Heart right ventricle (tissue), 16 donors: ENCODE data around the gene ASAP2. TPM values are rescaled to one million over a fixed set of nuclear protein-coding genes. Genes with fewer than 3 reads are reported as not detected.

Experiments
- ATAC-seq, 8 donors: fragments of 200-7000 bp; cut with Tn5 transposase; one replicate each; pipeline ENCODE4 v1.9.1; 2020; ENCODE audit warnings: mild to moderate bottlenecking in 8 of 8, moderate library complexity in 8 of 8, moderate number of reproducible peaks in 1 of 8
- DNase-seq, 2 donors: peaks; one replicate each; pipeline ENCODE4 v3.0.0-alpha.2; 2020
- H3K27ac ChIP-seq, 10 donors: fragments of 200-600 bp; sonication (generic) in 2 of 10; one replicate each; pipeline versions ENCODE4 v1.5.0 to v1.8.0; 2020 to 2022; ENCODE audit warnings: mild to moderate bottlenecking in 3 of 10
- H3K27me3 ChIP-seq, 7 donors: fragments of 200-600 bp; one replicate each; pipeline ENCODE4 v1.8.0; 2021 to 2022; ENCODE audit warnings: mild to moderate bottlenecking in 2 of 7
- H3K36me3 ChIP-seq, 9 donors: fragments of 200-600 bp; sonication (generic) in 1 of 9; one replicate each; pipeline versions ENCODE4 v1.5.0 to v1.8.0; 2020 to 2022; ENCODE audit warnings: mild to moderate bottlenecking in 2 of 9
- H3K4me1 ChIP-seq, 9 donors: fragments of 200-600 bp; sonication (generic) in 1 of 9; one replicate each; pipeline versions ENCODE4 v1.5.0 to v1.8.0; 2020 to 2022; ENCODE audit warnings: mild to moderate bottlenecking in 4 of 9
- H3K4me3 ChIP-seq, 10 donors: fragments of 200-600 bp; sonication (generic) in 2 of 10; one replicate each; pipeline versions ENCODE4 v1.5.0 to v1.8.0; 2020 to 2022; ENCODE audit warnings: mild to moderate bottlenecking in 7 of 10, moderate library complexity in 2 of 10
- H3K9me3 ChIP-seq, 11 donors: fragments of 200-600 bp in 10 of 11; sonication (generic) in 2 of 11; one replicate each; pipeline versions ENCODE4 v1.5.0 to v1.8.0; 2013 to 2022; ENCODE audit warnings: mild to moderate bottlenecking in 2 of 11, control low read depth in 1 of 11, moderate library complexity in 1 of 11
- CTCF ChIP-seq, 9 donors: fragments of 200-600 bp; sonication (generic) in 2 of 9; IDR thresholded peaks; one replicate each; pipeline versions ENCODE4 v1.5.0 to v1.8.0; 2021 to 2022; ENCODE audit warnings: antibody characterized with exemption in 9 of 9, mild to moderate bottlenecking in 5 of 9, moderate library complexity in 1 of 9
- WGBS, 2 donors: extraction: QIAGEN DNeasy Blood & Tissue Kit; methylation state at CpG; one replicate each; pipeline ENCODE4 v1.1.7; 2013; ENCODE audit warnings: inconsistent platforms in 1 of 2; 5-methylcytosine and 5-hydroxymethylcytosine counted together
- intact Hi-C, 10 donors: fragments of 100-400 bp; cut with DNase I; formaldehyde crosslinking; loops; one replicate each; pipeline versions ENCODE4 v1.11.1 to v1.14.2; 2022
- polyA plus RNA-seq, 2 donors: library from polyadenylated mRNA; stranded (reverse); fragments of 200-250 nt; gene quantifications; one replicate each; pipeline ENCODE4 v1.2.3, GENCODE V29; 2013
- total RNA-seq, 10 donors: library from RNA; stranded (reverse); fragmentation: NEBNext Ultra II Directional in 3 of 10; extraction: Animal tissue kit (Norgen Biotek cat#: 25700) in 3 of 10; gene quantifications; one replicate each; pipeline versions ENCODE4 v1.2.1 to v1.2.4, GENCODE V29; 2021 to 2023
- donor health status: Arrhythmogenic right ventricular cardiomyopathy.
- donor health status: ischemic (EF 13 %, LVEDD 7.1; RV severe dilation, severe dysfunction).
- donor health status: healthy with polysubstance abuse.
- donor health status: DM: no; HTN: yes; CAD: no.
- donor health status: DM: no; HTN: no; CAD: no.
- donor health status: ischemic (EF 25% LVEDD 6.9; RV normal size, moderate dysfunction).
- donor health status: ischemic (EF 25% LVEDD 5.7; RV mildly dilated, moderate dysfunction).
- donor health status: healthy.
- donor health status: DM: yes; HTN: yes; CAD: no.
- donor health status: Ischemic cardiomyopathy.
- donor health status: ischemic (EF 35%, LVEDD 5.7; RV mildly dilated, moderate dysfunction).
- donor health status: nonischemic (EF 11% LVEDD 7.7; RV severe dilation, severe dysfunction).
- donor health status: DM: yes; HTN: yes; CAD: no.
- donor health status: PGD.
- donor health status: ischemic (EF 29% LVEDD 5.4; RV normal size, mild dysfunction).
- donor health status: nonischemic (EF 23%, LVEDD 6.1; RV moderate dilation, normal function).

Gene ASAP2
- total and polyA plus RNA-seq, 12 donors: 5.4 to 17.3 (median 11.8) TPM

DNA sequence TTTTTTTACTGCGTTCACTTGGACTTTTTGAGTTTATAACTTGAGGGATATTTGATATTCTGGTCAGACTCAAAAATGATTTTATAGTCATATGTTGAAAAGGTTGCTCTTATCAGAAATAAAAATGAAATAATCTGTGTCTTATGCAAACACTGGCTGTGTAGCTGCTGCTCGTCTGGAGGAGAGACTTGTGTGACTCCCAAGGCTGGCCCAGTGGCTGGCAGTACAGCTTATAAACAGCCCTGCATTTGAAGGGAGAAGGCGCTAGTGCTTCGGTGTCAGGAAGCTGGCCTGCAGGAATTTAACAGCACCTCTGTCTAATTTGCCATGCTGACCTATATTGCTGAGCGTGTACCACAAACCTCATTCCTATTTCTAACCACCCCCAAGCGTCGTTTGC, 74.5 kb downstream of the ASAP2 start:
- Histone ChIP-seq H3K4me1 (peaks cover 3 to 64% (median 33%) of the 10 kb centered on the region in 9 donors), H3K27me3 (no peaks in the 10 kb centered on the region), H3K4me3 (no peak overlapping the region), H3K9me3 (no peaks in the 10 kb centered on the region), H3K36me3 (peaks cover 0 to 34% (median 3%) of the 10 kb centered on the region in 9 donors), H3K27ac (peak overlapping the region in 1 of 10 donors; percentile 16)
- ATAC-seq (no peak), DNase-seq (no peak)
- WGBS, 2 donors: 72 to 74% methylated on average over 7 of the region's 7 CpGs
- intact Hi-C loops: no loop called here
- no peak for TF ChIP-seq CTCF (IDR thresholded peaks at IDR 0.05)

DNA sequence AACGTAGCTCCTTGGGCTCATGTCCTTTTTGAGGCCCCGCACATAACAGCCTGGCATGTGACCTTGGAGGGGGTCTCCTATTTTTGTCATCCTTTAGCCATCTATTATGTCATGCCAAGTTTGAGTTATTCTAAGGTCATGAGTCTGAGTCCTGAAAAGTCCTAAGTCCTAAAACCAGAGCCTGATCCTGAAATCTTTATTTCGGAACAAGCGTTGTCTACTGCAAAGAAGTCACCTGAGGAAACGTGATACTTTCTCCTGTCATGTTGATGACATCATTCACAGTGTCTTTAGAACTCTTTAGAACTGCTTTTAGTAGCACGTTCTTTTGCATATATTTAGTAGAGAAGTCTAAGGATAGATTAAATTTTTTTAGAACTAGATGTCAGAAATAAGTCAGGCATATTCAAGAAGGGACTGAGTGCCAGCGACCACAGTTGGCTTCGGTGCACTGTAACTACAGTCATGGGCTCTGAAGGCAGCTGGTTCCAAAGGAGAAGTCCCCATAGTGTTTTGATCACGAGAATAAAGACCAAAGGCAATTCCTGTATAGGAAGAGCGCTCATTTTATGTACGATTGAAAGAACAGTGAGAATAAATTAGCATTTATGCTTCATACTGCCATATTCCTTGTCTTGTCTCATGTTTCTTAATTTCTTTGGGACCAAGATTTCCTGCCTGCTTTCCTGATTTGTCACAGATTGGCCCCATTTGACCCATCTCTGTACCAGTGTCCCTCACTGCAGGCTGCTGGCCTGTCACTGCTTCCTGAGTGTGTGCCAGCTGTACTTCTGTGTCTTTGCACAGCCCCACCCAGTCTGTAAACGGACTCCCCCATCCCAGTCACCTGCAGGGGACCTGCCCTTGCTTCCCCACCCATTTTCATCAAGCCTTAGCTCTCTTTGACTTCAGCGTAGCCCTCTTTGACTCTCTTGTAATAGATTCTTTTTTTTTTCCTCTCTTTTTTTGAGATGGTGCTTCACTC, 75.8 kb downstream of the ASAP2 start:
- peak overlapping the region in 1 of 10 donors; percentile 10 for H3K27ac ChIP-seq
- H3K4me3 ChIP-seq: no peak overlapping the region
- peaks cover 0 to 52% (median 26%) of the 10 kb centered on the region in 9 donors for H3K4me1 ChIP-seq
- WGBS, 2 donors: 68 to 70% methylated on average over 13 of the region's 13 CpGs
- H3K9me3 ChIP-seq: no peaks in the 10 kb centered on the region
- TF ChIP-seq CTCF (IDR thresholded peaks at IDR 0.05): no peak
- intact Hi-C loops: no loop called here
- DNase-seq (no peak), ATAC-seq (peak in 3 of 8 donors; percentile 34 to 59 (median 49))
- no peaks in the 10 kb centered on the region for H3K27me3 ChIP-seq
- peaks cover 0 to 38% (median 3%) of the 10 kb centered on the region in 9 donors for H3K36me3 ChIP-seq

DNA sequence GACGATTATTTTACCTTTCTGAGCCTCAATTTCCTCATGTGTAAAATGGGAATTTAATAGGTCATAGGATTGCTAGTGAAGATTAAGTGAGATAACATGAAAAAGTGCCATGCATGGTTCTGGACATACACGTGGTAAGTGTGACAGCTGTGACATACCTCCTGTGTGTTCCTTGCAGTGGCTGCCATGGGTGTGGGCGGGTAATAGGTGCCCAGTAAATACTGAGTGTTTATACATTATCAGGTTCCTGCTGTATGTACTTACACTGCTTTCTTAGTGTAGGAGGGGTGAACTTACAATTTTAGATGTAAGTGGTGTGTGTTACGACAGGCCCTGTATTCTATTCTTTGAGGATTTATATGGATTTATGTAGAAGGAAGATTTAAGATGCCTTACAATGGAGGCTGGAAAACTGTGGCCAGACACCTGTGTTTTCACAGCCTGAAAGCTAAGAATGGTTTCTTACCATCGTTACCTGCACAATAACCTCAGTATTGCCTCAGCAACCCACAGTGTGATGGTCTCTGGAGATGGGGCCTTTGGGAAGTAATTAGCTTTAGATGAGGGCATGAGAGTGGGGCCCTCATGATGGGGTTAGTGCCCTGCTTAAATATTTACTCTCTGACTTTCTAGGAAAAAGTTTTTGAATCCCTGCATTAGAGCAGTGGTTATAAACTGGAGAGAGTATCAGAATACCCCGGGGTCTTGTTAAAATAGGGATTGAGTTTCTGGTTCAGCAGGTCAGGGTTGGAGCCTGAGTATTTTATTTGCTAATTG, 78.1 kb downstream of the ASAP2 start:
- intact Hi-C loops: no loop called here
- TF ChIP-seq CTCF (IDR thresholded peaks at IDR 0.05): no peak
- Histone ChIP-seq H3K27ac (no peak overlapping the region), H3K27me3 (no peaks in the 10 kb centered on the region), H3K36me3 (peaks cover 0 to 41% (median 0%) of the 10 kb centered on the region in 9 donors), H3K4me1 (peaks cover 0 to 53% (median 25%) of the 10 kb centered on the region in 9 donors), H3K9me3 (no peaks in the 10 kb centered on the region), H3K4me3 (no peak overlapping the region)
- ATAC-seq (no peak), DNase-seq (no peak)
- WGBS, 2 donors: 89 to 95% methylated on average over 6 of the region's 6 CpGs

- DNase-seq: no peak
- ATAC-seq: no peak
- intact Hi-C loops: no loop called here
- TF ChIP-seq CTCF (IDR thresholded peaks at IDR 0.05): no peak
- 65 to 71% methylated on average over 2 of the region's 2 CpGs for WGBS, 2 donors
- no peaks in the 10 kb centered on the region for H3K27me3 ChIP-seq
- peaks cover 0 to 58% (median 25%) of the 10 kb centered on the region in 9 donors for H3K4me1 ChIP-seq
- peaks cover 0 to 33% (median 0%) of the 10 kb centered on the region in 9 donors for H3K36me3 ChIP-seq
- H3K4me3 ChIP-seq: no peak overlapping the region
- H3K27ac ChIP-seq: peak overlapping the region in 1 of 10 donors; percentile 21
- H3K9me3 ChIP-seq: no peaks in the 10 kb centered on the region
Measured at GRCh38 chr2:9285385-9285920, 78.8 kb downstream of the ASAP2 start.
